OCI-M2 (cell line): ENCODE results near the gene CARD8.

Experiments used
- DNase-seq: peaks from one replicate; lab custom pipeline; 2025; ENCODE audit not compliant: unreplicated experiment; lab: John Stamatoyannopoulos, UW

CARD8 gene

GRCh38 chr19:48175578-48175977, 80.1 kb downstream of the CARD8 start:
- DNase-seq = no peak

- no peak for DNase-seq
Measured at GRCh38 chr19:48174445-48175030, 81.2 kb downstream of the CARD8 start.

- no peak for DNase-seq
Measured at GRCh38 chr19:48171710-48172109, 84.0 kb downstream of the CARD8 start.

- no peak for DNase-seq
Measured at GRCh38 chr19:48170817-48171347, 84.8 kb downstream of the CARD8 start.

GRCh38 chr19:48169939-48170803, 85.5 kb downstream of the CARD8 start, which contains the start of the genes LIG1 and ZSWIM9:
Gene LIG1 (minus strand): TSS chr19:48170344. CDS start chr19:48165566, 4,778 bp downstream.
Gene ZSWIM9 (plus strand): TSS chr19:48170680. CDS start chr19:48171803, 1,123 bp downstream.
- peak; percentile 64 for DNase-seq

- no peak for DNase-seq
Measured at GRCh38 chr19:48169578-48169938, 86.2 kb downstream of the CARD8 start.

GRCh38 chr19:48168689-48169088, 87.0 kb downstream of the CARD8 start:
- DNase-seq = no peak

GRCh38 chr19:48158210-48158790, 97.4 kb downstream of the CARD8 start:
- no peak for DNase-seq
